Caco-2 (cell line): ENCODE measurements around the gene SAMSN1. TPM values are rescaled to one million over a fixed set of nuclear protein-coding genes. Genes with fewer than 3 reads are reported as not detected.

Source experiments
- BruUV-seq: library from RNA; stranded (reverse); fragments of 400-500 nt; replicated peaks from 2 replicates; lab custom pipeline; 2021; lab: Mats Ljungman, UMichigan
- CTCF ChIA-PET: fragments of 300-600 bp; sonication (Branson Sonifier 250); formaldehyde crosslinking; loops from one replicate; lab custom pipeline; 2022; ENCODE audit warnings: antibody characterized with exemption; lab: Charles Lee
- POLR2A ChIA-PET: fragments of 300-600 bp; sonication (Branson Sonifier 250); formaldehyde crosslinking; loops from one replicate; lab custom pipeline; 2022; ENCODE audit warnings: antibody characterized with exemption; lab: Charles Lee
- DNase-seq, 2 experiments: peaks; one replicate each; pipeline versions ENCODE4 v3.0.0 to v3.0.0-alpha.2; 2020 to 2022
- H3K27me3 ChIP-seq: replicated peaks from 2 replicates; pipeline ENCODE4 v1.6.0; 2011; ENCODE audit warnings: low read length; ENCODE audit not compliant: control insufficient read depth, insufficient read depth
- H3K36me3 ChIP-seq: 2 replicates; pipeline ENCODE4 v1.5.1; 2011; ENCODE audit warnings: low read length; ENCODE audit not compliant: control insufficient read depth, insufficient read depth
- H3K4me1 ChIP-seq: fragments of 250-450 bp; sonication (Bioruptor Pico); 2 replicates; pipeline ENCODE4 v1.5.1; 2020; ENCODE audit warnings: mild to moderate bottlenecking
- H3K4me3 ChIP-seq: 2 replicates; pipeline ENCODE4 v1.5.1; 2011; ENCODE audit warnings: low read depth, mild to moderate bottlenecking, control low read depth, low read length
- H3K9me3 ChIP-seq: fragments of 250-450 bp; sonication (Bioruptor Pico); 2 replicates; pipeline ENCODE4 v1.5.1; 2020; ENCODE audit warnings: mild to moderate bottlenecking, moderate library complexity
- H3K27ac Mint-ChIP-seq: one replicate; pipeline ENCODE4 v1.8.0; 2022; ENCODE audit warnings: mixed read lengths; ENCODE audit not compliant: unreplicated experiment
- H3K27me3 Mint-ChIP-seq: one replicate; pipeline ENCODE4 v1.8.0; 2022; ENCODE audit warnings: mixed read lengths; ENCODE audit not compliant: insufficient read depth, unreplicated experiment
- H3K36me3 Mint-ChIP-seq: one replicate; pipeline ENCODE4 v1.8.0; 2022; ENCODE audit warnings: mild to moderate bottlenecking, mixed read lengths; ENCODE audit not compliant: insufficient read depth, unreplicated experiment
- H3K4me1 Mint-ChIP-seq: one replicate; pipeline ENCODE4 v1.8.0; 2022; ENCODE audit warnings: low read depth, mixed read lengths; ENCODE audit not compliant: unreplicated experiment
- H3K4me3 Mint-ChIP-seq: one replicate; pipeline ENCODE4 v1.8.0; 2022; ENCODE audit warnings: mild to moderate bottlenecking, moderate library complexity, mixed read lengths; ENCODE audit not compliant: unreplicated experiment
- H3K9me3 Mint-ChIP-seq: one replicate; pipeline ENCODE4 v1.8.0; 2022; ENCODE audit warnings: mixed read lengths; ENCODE audit not compliant: unreplicated experiment
- intact Hi-C: fragments of 100-400 bp; cut with micrococcal nuclease; formaldehyde crosslinking; loops from one replicate; pipeline ENCODE4 v1.10.0; 2022; ENCODE audit not compliant: unreplicated experiment
- total RNA-seq: library from RNA; stranded (reverse); gene quantifications from 2 replicates; pipeline ENCODE4 v1.2.3, GENCODE V29; 2022
- TF ChIP-seq, protein P1 (sequence below), 2 experiments: fragments of 200-600 bp in 1 of 2; IDR thresholded peaks; 1 replicate in 1 of 2; 2 replicates in 1 of 2; pipeline versions ENCODE4 v1.5.1 to v1.8.0; 2011 to 2022; ENCODE audit warnings: antibody characterized with exemption in 1 of 2, control low read depth in 1 of 2, inconsistent platforms in 1 of 2, low read depth in 1 of 2, low read length in 1 of 2, mild to moderate bottlenecking in 1 of 2, moderate library complexity in 1 of 2; ENCODE audit not compliant: insufficient read depth in 1 of 2, severe bottlenecking in 1 of 2, unreplicated experiment in 1 of 2

Gene SAMSN1
- total RNA-seq, 1 experiment from 2014 or later: not detected

- TF ChIP-seq, protein P1, sequence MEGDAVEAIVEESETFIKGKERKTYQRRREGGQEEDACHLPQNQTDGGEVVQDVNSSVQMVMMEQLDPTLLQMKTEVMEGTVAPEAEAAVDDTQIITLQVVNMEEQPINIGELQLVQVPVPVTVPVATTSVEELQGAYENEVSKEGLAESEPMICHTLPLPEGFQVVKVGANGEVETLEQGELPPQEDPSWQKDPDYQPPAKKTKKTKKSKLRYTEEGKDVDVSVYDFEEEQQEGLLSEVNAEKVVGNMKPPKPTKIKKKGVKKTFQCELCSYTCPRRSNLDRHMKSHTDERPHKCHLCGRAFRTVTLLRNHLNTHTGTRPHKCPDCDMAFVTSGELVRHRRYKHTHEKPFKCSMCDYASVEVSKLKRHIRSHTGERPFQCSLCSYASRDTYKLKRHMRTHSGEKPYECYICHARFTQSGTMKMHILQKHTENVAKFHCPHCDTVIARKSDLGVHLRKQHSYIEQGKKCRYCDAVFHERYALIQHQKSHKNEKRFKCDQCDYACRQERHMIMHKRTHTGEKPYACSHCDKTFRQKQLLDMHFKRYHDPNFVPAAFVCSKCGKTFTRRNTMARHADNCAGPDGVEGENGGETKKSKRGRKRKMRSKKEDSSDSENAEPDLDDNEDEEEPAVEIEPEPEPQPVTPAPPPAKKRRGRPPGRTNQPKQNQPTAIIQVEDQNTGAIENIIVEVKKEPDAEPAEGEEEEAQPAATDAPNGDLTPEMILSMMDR (IDR thresholded peaks at IDR 0.05; ENCODE audit: insufficient read depth in 1 of 2, low read depth in 1 of 2, low read length in 1 of 2, severe bottlenecking in 1 of 2, unreplicated experiment in 1 of 2): no peak
- H3K4me3 ChIP-seq: no peak overlapping the region
- Mint-ChIP-seq H3K36me3 (no peaks in the 10 kb centered on the region), H3K9me3 (peaks cover 15% of the 10 kb centered on the region), H3K4me1 (no peaks in the 10 kb centered on the region), H3K27me3 (no peaks in the 10 kb centered on the region), H3K27ac (no peak overlapping the region), H3K4me3 (no peak overlapping the region)
- no peaks in the 10 kb centered on the region for H3K9me3 ChIP-seq
- no TSS peak for BruUV-seq
- POLR2A ChIA-PET: no interaction called here
- no peaks in the 10 kb centered on the region; the same call in 1 of the 2 replicates for H3K27me3 ChIP-seq
- intact Hi-C loops: no loop called here
- CTCF ChIA-PET: no interaction called here
- no peak for DNase-seq
- H3K36me3 ChIP-seq: no peaks in the 10 kb centered on the region
- H3K4me1 ChIP-seq: no peaks in the 10 kb centered on the region
Observed at GRCh38 chr21:14531757-14532316, 14.3 kb downstream of the SAMSN1 start.

DNA sequence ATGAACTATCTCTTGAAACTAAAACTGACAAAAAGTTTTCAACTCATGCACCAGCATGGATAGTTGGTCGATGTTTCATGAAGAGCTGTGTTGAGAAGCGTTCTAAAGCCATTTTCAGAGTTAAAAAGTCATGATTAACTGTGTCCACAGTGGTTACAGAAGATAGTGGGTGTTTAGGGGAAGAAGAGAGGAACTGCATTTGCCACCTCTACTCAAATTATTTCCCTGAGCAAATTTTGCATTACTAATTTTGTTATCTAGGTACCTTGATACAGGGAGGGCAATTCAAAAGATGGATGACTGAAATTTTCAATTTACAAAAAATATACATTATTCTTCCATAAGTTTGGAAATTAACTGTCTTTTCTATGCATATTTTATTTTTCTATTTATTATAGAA, 15.5 kb downstream of the SAMSN1 start:
- H3K27ac Mint-ChIP-seq: no peak overlapping the region
- no peak overlapping the region for H3K4me3 Mint-ChIP-seq
- Histone ChIP-seq H3K4me3 (no peak overlapping the region), H3K4me1 (no peaks in the 10 kb centered on the region), H3K36me3 (no peaks in the 10 kb centered on the region), H3K9me3 (no peaks in the 10 kb centered on the region), H3K27me3 (no peaks in the 10 kb centered on the region; the same call in 1 of the 2 replicates)
- BruUV-seq: no TSS peak
- POLR2A ChIA-PET: no interaction called here
- intact Hi-C loops: no loop called here
- DNase-seq: no peak
- H3K27me3 Mint-ChIP-seq: no peaks in the 10 kb centered on the region
- TF ChIP-seq, protein P1 (IDR thresholded peaks at IDR 0.05; ENCODE audit: insufficient read depth in 1 of 2, low read depth in 1 of 2, low read length in 1 of 2, severe bottlenecking in 1 of 2, unreplicated experiment in 1 of 2): no peak
- no peaks in the 10 kb centered on the region for H3K36me3 Mint-ChIP-seq
- peaks cover 15% of the 10 kb centered on the region for H3K9me3 Mint-ChIP-seq
- no peaks in the 10 kb centered on the region for H3K4me1 Mint-ChIP-seq
- CTCF ChIA-PET: no interaction called here

GRCh38 chr21:14528815-14529214, 17.3 kb downstream of the SAMSN1 start:
- Histone ChIP-seq H3K27me3 (no peaks in the 10 kb centered on the region; the same call in 1 of the 2 replicates), H3K4me1 (no peaks in the 10 kb centered on the region), H3K9me3 (no peaks in the 10 kb centered on the region), H3K36me3 (no peaks in the 10 kb centered on the region), H3K4me3 (no peak overlapping the region)
- Mint-ChIP-seq H3K4me3 (no peak overlapping the region), H3K27ac (no peak overlapping the region), H3K27me3 (no peaks in the 10 kb centered on the region), H3K36me3 (no peaks in the 10 kb centered on the region), H3K9me3 (no peaks in the 10 kb centered on the region), H3K4me1 (no peaks in the 10 kb centered on the region)
- no TSS peak for BruUV-seq
- no peak for DNase-seq
- TF ChIP-seq, protein P1 (IDR thresholded peaks at IDR 0.05; ENCODE audit: insufficient read depth in 1 of 2, low read depth in 1 of 2, low read length in 1 of 2, severe bottlenecking in 1 of 2, unreplicated experiment in 1 of 2): no peak
- ChIA-PET POLR2A (no interaction called here), CTCF (no interaction called here)
- intact Hi-C loops: no loop called here
